ENCODE results near the gene TMA7. TPM values are rescaled to one million over a fixed set of nuclear protein-coding genes. Genes with fewer than 3 reads are reported as not detected.

TMA7 gene
- total and polyA plus RNA-seq, 2 of the 13 experiments (the other 11 are each of a cell fraction or from before 2014, with no cell fraction given), result 100 to 486 TPM

- TF ChIP-seq ZNF484 (CRISPR knock-in tag; IDR thresholded peaks at IDR 0.05; ENCODE audit: borderline replicate concordance, low read depth), result no peak
- no peak for TF ChIP-seq MED13 (CRISPR knock-in tag; IDR thresholded peaks at IDR 0.05)
- TF ChIP-seq HDAC6 (IDR thresholded peaks at IDR 0.05; ENCODE audit: low read depth, low read length), result no peak
- peak; percentile 95 for TF ChIP-seq ZNF335 (CRISPR knock-in tag; IDR thresholded peaks at IDR 0.05)
- TF ChIP-seq AHR (CRISPR knock-in tag; IDR thresholded peaks at IDR 0.05), result no peak
- TF ChIP-seq ZNF224 (CRISPR knock-in tag; IDR thresholded peaks at IDR 0.05), result no peak
- no peak for TF ChIP-seq NPAS2 (CRISPR knock-in tag; IDR thresholded peaks at IDR 0.05; ENCODE audit: borderline replicate concordance)
- TF ChIP-seq, protein P1, sequence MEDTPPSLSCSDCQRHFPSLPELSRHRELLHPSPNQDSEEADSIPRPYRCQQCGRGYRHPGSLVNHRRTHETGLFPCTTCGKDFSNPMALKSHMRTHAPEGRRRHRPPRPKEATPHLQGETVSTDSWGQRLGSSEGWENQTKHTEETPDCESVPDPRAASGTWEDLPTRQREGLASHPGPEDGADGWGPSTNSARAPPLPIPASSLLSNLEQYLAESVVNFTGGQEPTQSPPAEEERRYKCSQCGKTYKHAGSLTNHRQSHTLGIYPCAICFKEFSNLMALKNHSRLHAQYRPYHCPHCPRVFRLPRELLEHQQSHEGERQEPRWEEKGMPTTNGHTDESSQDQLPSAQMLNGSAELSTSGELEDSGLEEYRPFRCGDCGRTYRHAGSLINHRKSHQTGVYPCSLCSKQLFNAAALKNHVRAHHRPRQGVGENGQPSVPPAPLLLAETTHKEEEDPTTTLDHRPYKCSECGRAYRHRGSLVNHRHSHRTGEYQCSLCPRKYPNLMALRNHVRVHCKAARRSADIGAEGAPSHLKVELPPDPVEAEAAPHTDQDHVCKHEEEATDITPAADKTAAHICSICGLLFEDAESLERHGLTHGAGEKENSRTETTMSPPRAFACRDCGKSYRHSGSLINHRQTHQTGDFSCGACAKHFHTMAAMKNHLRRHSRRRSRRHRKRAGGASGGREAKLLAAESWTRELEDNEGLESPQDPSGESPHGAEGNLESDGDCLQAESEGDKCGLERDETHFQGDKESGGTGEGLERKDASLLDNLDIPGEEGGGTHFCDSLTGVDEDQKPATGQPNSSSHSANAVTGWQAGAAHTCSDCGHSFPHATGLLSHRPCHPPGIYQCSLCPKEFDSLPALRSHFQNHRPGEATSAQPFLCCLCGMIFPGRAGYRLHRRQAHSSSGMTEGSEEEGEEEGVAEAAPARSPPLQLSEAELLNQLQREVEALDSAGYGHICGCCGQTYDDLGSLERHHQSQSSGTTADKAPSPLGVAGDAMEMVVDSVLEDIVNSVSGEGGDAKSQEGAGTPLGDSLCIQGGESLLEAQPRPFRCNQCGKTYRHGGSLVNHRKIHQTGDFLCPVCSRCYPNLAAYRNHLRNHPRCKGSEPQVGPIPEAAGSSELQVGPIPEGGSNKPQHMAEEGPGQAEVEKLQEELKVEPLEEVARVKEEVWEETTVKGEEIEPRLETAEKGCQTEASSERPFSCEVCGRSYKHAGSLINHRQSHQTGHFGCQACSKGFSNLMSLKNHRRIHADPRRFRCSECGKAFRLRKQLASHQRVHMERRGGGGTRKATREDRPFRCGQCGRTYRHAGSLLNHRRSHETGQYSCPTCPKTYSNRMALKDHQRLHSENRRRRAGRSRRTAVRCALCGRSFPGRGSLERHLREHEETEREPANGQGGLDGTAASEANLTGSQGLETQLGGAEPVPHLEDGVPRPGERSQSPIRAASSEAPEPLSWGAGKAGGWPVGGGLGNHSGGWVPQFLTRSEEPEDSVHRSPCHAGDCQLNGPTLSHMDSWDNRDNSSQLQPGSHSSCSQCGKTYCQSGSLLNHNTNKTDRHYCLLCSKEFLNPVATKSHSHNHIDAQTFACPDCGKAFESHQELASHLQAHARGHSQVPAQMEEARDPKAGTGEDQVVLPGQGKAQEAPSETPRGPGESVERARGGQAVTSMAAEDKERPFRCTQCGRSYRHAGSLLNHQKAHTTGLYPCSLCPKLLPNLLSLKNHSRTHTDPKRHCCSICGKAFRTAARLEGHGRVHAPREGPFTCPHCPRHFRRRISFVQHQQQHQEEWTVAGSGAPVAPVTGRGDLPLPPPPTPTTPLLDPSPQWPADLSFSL (CRISPR knock-in tag; IDR thresholded peaks at IDR 0.05), result no peak
- TF ChIP-seq ZNF225 (CRISPR knock-in tag; IDR thresholded peaks at IDR 0.05), result no peak
- no peak for TF ChIP-seq ZNF18 (CRISPR knock-in tag; IDR thresholded peaks at IDR 0.05; ENCODE audit: insufficient replicate concordance)
- no peak for TF ChIP-seq JDP2 (CRISPR knock-in tag; IDR thresholded peaks at IDR 0.05; ENCODE audit: borderline replicate concordance)
- TF ChIP-seq, protein P2, sequence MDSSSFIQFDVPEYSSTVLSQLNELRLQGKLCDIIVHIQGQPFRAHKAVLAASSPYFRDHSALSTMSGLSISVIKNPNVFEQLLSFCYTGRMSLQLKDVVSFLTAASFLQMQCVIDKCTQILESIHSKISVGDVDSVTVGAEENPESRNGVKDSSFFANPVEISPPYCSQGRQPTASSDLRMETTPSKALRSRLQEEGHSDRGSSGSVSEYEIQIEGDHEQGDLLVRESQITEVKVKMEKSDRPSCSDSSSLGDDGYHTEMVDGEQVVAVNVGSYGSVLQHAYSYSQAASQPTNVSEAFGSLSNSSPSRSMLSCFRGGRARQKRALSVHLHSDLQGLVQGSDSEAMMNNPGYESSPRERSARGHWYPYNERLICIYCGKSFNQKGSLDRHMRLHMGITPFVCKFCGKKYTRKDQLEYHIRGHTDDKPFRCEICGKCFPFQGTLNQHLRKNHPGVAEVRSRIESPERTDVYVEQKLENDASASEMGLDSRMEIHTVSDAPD (CRISPR knock-in tag; IDR thresholded peaks at IDR 0.05), result no peak
- TF ChIP-seq, protein P3, sequence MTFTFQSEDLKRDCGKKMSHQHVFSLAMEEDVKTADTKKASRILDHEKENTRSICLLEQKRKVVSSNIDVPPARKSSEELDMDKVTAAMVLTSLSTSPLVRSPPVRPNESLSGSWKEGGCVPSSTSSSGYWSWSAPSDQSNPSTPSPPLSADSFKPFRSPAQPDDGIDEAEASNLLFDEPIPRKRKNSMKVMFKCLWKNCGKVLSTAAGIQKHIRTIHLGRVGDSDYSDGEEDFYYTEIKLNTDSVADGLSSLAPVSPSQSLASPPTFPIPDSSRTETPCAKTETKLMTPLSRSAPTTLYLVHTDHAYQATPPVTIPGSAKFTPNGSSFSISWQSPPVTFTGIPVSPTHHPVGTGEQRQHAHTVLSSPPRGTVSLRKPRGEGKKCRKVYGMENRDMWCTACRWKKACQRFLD (CRISPR knock-in tag; IDR thresholded peaks at IDR 0.05; ENCODE audit: borderline replicate concordance), result 0 out of 2 replicates have a peak, but pooled peaks have one; percentile 30
- TF ChIP-seq ZNF136 (CRISPR knock-in tag; IDR thresholded peaks at IDR 0.05; ENCODE audit: low read depth), result no peak
- TF ChIP-seq FOXA1 (IDR thresholded peaks at IDR 0.05), result no peak
- no peak for TF ChIP-seq FOXA1 (CRISPR knock-in tag; IDR thresholded peaks at IDR 0.05)
- no peak for TF ChIP-seq SOX6 (IDR thresholded peaks at IDR 0.05)
- TF ChIP-seq SOX6 (CRISPR knock-in tag; IDR thresholded peaks at IDR 0.05), result peak; percentile 21; the same call in 1 of the 2 replicates
- TF ChIP-seq PHF8 (CRISPR knock-in tag; IDR thresholded peaks at IDR 0.05), result peak; percentile 42; the same call in 1 of the 2 replicates
- no peak for TF ChIP-seq ZNF674 (CRISPR knock-in tag; IDR thresholded peaks at IDR 0.05; ENCODE audit: low read depth)
Measured at GRCh38 chr3:48435774-48436476, 4.1 kb upstream of the TMA7 start (continued).
